MCF 10A (cell line): ENCODE data around the gene TOR1B. TPM values are rescaled to one million over a fixed set of nuclear protein-coding genes. Genes with fewer than 3 reads are reported as not detected.

Source experiments
- BruUV-seq: library from RNA; stranded (reverse); fragments of 400-500 nt; replicated peaks from 2 replicates; lab custom pipeline; 2021; lab: Mats Ljungman, UMichigan
- CTCF ChIA-PET: fragments of 300-600 bp; sonication (Branson Sonifier 250); formaldehyde crosslinking; extraction: SDS; loops from one replicate; lab custom pipeline; 2021; ENCODE audit warnings: antibody characterized with exemption, inconsistent platforms; lab: Yijun Ruan, JAX
- POLR2A ChIA-PET: fragments of 300-600, 350-650 bp; sonication (Branson Sonifier 250); formaldehyde crosslinking; extraction: SDS; loops from one replicate; lab custom pipeline; 2020; ENCODE audit warnings: antibody characterized with exemption, inconsistent platforms; lab: Yijun Ruan, JAX
- DNase-seq: peaks from one replicate; pipeline ENCODE4 v3.0.0-alpha.2; 2018; ENCODE audit not compliant: unreplicated experiment
- H3K27ac Mint-ChIP-seq: one replicate; pipeline ENCODE4 v1.8.0; 2022; ENCODE audit warnings: mild to moderate bottlenecking, low read depth, mixed read lengths; ENCODE audit not compliant: unreplicated experiment
- H3K27me3 Mint-ChIP-seq: one replicate; pipeline ENCODE4 v1.8.0; 2022; ENCODE audit warnings: mixed read lengths; ENCODE audit not compliant: insufficient read depth, unreplicated experiment
- H3K36me3 Mint-ChIP-seq: one replicate; pipeline ENCODE4 v1.8.0; 2022; ENCODE audit warnings: mild to moderate bottlenecking, moderate library complexity, mixed read lengths; ENCODE audit not compliant: insufficient read depth, unreplicated experiment
- H3K4me1 Mint-ChIP-seq: one replicate; pipeline ENCODE4 v1.8.0; 2022; ENCODE audit warnings: mixed read lengths; ENCODE audit not compliant: insufficient read depth, unreplicated experiment
- H3K4me3 Mint-ChIP-seq: one replicate; pipeline ENCODE4 v1.8.0; 2022; ENCODE audit warnings: mild to moderate bottlenecking, moderate library complexity, mixed read lengths; ENCODE audit not compliant: unreplicated experiment
- H3K9me3 Mint-ChIP-seq: one replicate; pipeline ENCODE4 v1.8.0; 2022; ENCODE audit warnings: mixed read lengths; ENCODE audit not compliant: unreplicated experiment
- intact Hi-C: fragments of 100-400 bp; cut with micrococcal nuclease; formaldehyde crosslinking; loops from 2 replicates; pipeline ENCODE4 v1.14.1; 2022
- total RNA-seq: library from RNA; stranded (reverse); gene quantifications from 2 replicates; pipeline ENCODE4 v1.2.3, GENCODE V29; 2022
- TF ChIP-seq, protein P1 (sequence below): fragments of 200-600 bp; IDR thresholded peaks from one replicate; pipeline ENCODE4 v1.8.0; 2022; ENCODE audit warnings: antibody characterized with exemption, mild to moderate bottlenecking; ENCODE audit not compliant: unreplicated experiment

Gene TOR1B
- total RNA-seq, 1 experiment from 2014 or later = 14.8 TPM

DNA sequence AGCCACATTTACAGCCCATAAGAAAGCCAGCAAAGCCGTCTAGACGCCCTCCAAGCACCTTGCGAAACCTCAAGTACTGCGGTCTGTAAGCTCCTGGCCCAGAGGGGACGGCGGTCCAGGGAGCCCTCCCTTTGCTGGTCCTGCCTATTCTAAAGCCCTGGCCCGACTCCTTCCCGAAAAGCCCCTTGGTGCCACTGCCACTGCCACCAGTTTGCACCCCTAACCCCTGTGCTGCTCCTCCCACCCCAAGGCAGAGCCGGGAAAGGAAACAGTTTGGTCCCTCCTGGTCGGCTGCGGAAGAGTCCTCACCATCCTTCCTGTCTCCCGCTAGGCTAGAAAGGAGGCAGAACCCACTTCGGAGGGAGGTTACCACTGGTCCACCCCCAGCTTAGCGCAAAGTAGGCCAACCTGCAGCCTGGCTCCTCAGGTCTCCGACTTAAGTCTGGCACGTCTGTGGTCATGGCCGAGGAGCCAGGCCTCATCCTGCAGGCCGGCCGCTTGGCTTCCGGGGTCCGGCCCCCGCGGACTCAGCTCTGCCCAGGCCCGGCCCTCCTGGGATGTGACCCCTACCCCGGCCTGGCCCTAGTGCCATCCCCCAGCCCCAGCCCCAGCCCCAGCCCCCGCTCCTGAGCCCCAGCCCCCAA, 20.0 kb downstream of the TOR1B start:
- no TSS peak for BruUV-seq
- TF ChIP-seq, protein P1, sequence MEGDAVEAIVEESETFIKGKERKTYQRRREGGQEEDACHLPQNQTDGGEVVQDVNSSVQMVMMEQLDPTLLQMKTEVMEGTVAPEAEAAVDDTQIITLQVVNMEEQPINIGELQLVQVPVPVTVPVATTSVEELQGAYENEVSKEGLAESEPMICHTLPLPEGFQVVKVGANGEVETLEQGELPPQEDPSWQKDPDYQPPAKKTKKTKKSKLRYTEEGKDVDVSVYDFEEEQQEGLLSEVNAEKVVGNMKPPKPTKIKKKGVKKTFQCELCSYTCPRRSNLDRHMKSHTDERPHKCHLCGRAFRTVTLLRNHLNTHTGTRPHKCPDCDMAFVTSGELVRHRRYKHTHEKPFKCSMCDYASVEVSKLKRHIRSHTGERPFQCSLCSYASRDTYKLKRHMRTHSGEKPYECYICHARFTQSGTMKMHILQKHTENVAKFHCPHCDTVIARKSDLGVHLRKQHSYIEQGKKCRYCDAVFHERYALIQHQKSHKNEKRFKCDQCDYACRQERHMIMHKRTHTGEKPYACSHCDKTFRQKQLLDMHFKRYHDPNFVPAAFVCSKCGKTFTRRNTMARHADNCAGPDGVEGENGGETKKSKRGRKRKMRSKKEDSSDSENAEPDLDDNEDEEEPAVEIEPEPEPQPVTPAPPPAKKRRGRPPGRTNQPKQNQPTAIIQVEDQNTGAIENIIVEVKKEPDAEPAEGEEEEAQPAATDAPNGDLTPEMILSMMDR = no peak
- no peaks in the 10 kb centered on the region for H3K9me3 Mint-ChIP-seq
- peak overlapping the region; percentile 77 for H3K27ac Mint-ChIP-seq
- POLR2A ChIA-PET = interaction anchor here (1.2 to 4.2 kb wide), 5 partner anchors 11 to 197 kb away, joined by 3 to 32 read pairs (median 6); partner anchors contain the start of genes C9orf78, NTMT1 and USP20
- H3K36me3 Mint-ChIP-seq = peaks cover 50% of the 10 kb centered on the region
- no peaks in the 10 kb centered on the region for H3K27me3 Mint-ChIP-seq
- no peaks in the 10 kb centered on the region for H3K4me1 Mint-ChIP-seq
- intact Hi-C loops = no loop called here
- CTCF ChIA-PET = interaction anchor here (0.6 kb wide), 1 partner anchor 395 kb away, joined by 3 read pairs; no protein-coding TSS in a partner anchor
- peak overlapping the region; percentile 76 for H3K4me3 Mint-ChIP-seq
- DNase-seq = no peak

DNA sequence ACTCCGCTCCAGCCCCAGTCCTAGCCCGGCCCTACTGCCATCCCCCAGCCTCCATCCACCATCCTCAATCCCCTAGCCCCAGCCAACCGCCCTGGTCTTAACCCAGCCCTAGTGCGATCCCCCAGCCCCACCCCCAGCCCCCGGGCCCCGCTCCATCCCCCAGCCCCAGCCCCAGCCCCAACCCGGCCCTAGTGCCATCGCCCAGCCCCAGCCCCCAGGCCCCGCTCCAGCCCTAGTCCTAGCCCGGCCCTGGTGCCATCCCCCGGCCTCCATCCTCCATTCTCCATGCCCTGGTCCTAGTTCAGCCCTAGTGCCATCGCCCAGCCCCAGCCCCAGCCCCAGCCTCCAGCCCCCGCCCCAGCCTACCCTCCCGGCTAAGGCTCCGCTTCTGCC, 20.6 kb downstream of the TOR1B start:
- H3K9me3 Mint-ChIP-seq = no peaks in the 10 kb centered on the region
- H3K36me3 Mint-ChIP-seq = peaks cover 48% of the 10 kb centered on the region
- H3K27me3 Mint-ChIP-seq = no peaks in the 10 kb centered on the region
- DNase-seq = no peak
- ChIA-PET POLR2A (interaction anchor here (0.5 to 4.2 kb wide), 6 partner anchors 11 to 198 kb away, joined by 3 to 32 read pairs (median 5); partner anchors contain the start of genes C9orf78, NTMT1 and USP20), CTCF (interaction anchor here (0.6 kb wide), 1 partner anchor 396 kb away, joined by 3 read pairs; no protein-coding TSS in a partner anchor)
- BruUV-seq = no TSS peak
- intact Hi-C loops = no loop called here
- TF ChIP-seq, protein P1 = no peak
- H3K27ac Mint-ChIP-seq = peak overlapping the region; percentile 77
- H3K4me3 Mint-ChIP-seq = peak overlapping the region; percentile 76
- no peaks in the 10 kb centered on the region for H3K4me1 Mint-ChIP-seq

DNA sequence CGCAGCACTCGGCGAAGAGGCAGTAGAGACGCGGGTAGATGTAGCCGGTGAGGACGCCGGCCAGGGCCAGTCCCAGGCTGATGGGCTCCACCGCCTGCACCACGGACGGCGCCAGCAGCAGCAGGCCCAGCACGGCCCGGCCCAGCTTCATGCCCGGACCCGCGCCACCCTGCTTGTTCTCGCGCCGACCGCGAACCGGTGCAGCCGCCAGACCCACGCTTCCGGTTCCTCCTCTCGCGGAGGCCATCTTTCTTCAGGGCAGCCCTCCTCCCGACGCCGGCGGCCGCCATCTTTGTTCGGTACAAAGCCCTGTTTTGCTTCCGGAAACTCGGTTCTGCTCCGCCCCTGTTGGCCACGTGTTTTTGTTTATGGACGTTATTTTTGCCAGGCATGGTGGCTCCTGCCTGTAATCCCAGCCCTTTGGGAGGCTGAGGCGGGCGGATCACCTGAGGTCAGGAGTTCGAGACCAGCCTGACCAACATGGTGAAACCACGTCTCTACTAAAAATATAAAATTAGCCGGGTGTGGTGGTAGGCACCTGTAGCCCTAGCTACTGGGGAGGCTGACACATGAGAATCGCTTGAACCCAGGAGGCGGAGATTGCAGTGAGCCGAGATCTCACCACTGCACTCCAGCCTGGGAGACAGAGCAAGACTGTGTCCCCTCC, 21.1 kb downstream of the TOR1B start, which contains the start of gene TOR1A:
TSS of gene TOR1A (minus strand) at position 202 of the 667 bp plus-strand sequence. CDS start at position 151, 51 bp downstream.
- ChIA-PET POLR2A (interaction anchor here (0.5 to 4.2 kb wide), 9 partner anchors 10 to 938 kb away, joined by 3 to 32 read pairs (median 4); partner anchors contain the start of genes C9orf78, NTMT1 and USP20), CTCF (no interaction called here)
- Mint-ChIP-seq H3K27ac (peak within 1 kb of the TSS; percentile 77), H3K9me3 (no peaks in the 10 kb centered on the region), H3K4me3 (peak within 1 kb of the TSS; percentile 76), H3K4me1 (no peaks in the 10 kb centered on the region), H3K36me3 (peaks cover 45% of the 10 kb centered on the region), H3K27me3 (no peaks in the 10 kb centered on the region)
- TF ChIP-seq, protein P1 = no peak
- BruUV-seq = no TSS peak
- peak; percentile 94 for DNase-seq
- intact Hi-C loops = no loop called here

DNA sequence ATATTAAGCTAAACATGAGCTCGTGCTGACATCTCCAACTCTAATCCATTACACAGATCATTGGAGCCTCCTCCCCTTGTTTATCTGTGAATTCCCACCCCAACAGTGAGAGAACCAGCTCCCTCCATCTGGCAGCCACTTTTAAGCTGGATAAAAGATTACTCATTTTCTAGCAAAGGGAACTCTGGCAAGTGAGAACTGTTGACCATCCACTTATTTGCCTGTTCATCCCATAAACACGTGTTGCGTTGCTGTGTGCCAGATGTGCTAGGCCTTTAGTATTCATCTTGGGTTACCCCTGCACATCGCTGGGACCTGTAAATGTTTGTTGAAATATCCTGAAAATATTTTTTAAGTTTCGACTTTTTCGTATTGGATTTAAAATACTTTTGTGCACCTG, 23.4 kb downstream of the TOR1B start:
- TF ChIP-seq, protein P1 = no peak
- no TSS peak for BruUV-seq
- intact Hi-C loops = no loop called here
- Mint-ChIP-seq H3K27ac (no peak overlapping the region), H3K27me3 (no peaks in the 10 kb centered on the region), H3K4me3 (no peak overlapping the region), H3K4me1 (no peaks in the 10 kb centered on the region), H3K36me3 (peaks cover 49% of the 10 kb centered on the region), H3K9me3 (no peaks in the 10 kb centered on the region)
- CTCF ChIA-PET = no interaction called here
- no peak for DNase-seq
- POLR2A ChIA-PET = interaction anchor here (0.8 kb wide), 1 partner anchor 8 kb away, joined by 4 read pairs; no protein-coding TSS in a partner anchor
